HG03159 (cell line): ENCODE results near the gene RPL10.

Source experiments
- ATAC-seq: cut with Tn5 transposase; IDR thresholded peaks from one replicate; pipeline ENCODE4 v1.9.1; 2021; ENCODE audit warnings: mild to moderate bottlenecking, moderate library complexity; ENCODE audit not compliant: unreplicated experiment

RPL10 gene

DNA sequence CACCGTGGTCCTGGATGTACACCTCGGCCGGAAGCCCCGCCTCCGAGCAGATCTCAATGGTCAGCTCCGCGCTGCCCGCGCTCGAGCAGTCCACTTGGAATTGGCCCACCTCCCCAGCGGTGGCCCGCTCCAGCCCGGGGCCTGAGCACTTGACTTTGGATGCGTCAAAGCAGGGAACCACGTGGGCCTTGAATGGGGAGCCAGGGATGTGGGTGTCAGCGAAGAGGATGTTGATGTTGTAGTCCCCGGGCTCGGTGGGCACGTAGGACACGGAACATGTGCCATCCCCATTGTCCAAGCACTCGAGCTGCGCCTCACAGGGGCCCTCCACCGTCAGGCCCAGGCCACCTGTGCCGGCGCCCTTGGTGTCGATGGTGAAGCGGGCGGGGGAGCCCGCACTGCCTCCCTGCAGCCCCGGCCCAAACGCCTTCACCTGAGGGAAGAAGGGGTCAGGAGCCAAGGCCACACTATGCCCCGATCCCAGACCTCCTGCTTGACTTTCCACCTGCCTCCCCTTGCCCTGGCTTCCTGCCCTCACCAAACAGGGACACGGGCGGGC lies 37.9 kb upstream of the RPL10 start:
- ATAC-seq = no peak

DNA sequence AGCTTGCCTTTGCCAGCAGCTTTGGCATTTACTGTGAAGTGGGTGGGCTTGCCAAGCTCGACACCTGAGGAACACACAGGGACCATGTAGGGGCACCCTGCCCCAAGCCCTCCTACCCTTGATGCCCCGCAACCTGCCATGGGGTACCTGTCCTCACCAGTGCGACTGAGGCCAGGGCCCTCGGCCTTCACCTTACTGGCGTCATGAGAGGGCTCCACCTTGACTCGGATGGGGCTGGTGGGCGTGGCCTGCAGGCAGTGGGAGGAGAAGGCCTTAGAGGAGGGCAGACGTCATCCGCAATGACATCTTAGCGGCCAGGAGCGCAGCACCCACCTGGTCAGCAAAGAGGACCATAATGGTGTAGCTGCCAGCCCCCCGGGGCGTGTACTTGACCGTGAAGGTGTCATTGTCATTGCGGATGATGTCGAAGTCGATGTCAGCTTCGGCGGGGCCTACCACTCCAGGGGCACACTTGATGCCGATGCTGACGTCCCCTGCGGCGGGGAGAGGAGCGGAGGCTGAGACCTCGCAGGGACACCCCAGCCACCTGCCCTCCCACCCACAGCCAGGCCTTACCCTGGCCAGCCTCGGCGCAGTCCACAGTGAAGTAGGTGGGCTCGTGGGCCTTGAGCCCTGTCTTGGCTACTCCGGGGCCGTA lies 36.0 kb upstream of the RPL10 start:
- ATAC-seq = no peak

DNA sequence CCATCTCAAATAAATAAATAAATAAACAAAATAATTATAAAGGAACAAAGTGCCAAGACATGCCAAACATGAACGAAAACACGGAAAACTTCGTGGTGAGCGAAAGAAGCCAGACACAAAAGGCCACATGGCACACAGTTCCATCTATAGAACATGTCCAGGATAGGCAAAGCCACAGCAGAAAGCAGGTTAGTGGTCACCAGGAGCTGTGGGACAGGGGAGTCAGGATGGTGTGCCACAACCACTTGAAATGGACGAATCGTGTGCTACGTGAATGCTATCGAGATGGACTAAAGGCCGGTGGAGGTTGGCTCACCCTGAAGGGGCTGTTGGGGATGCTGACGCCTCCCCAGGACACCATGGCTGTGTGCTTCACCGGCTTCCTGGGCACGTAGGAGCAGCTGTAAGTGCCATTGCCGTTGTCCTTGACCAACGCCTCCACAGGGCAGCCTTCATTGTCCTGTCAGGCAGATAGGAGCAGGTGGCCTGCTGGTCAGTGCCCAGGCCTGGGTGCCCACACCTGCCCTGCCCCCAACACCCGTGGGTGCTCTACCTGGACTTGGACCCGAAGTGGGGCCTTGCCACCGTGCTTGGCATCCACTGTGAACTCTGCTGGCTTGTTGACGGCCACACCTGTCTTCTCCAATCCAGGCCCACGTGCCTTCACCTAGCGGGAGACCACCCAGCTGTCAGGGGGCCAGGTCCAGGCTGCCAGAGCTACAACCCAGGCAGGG lies 34.3 kb upstream of the RPL10 start:
- no peak for ATAC-seq

- no peak for ATAC-seq
Measured at GRCh38 chrX:154365052-154365600, 33.1 kb upstream of the RPL10 start.

DNA sequence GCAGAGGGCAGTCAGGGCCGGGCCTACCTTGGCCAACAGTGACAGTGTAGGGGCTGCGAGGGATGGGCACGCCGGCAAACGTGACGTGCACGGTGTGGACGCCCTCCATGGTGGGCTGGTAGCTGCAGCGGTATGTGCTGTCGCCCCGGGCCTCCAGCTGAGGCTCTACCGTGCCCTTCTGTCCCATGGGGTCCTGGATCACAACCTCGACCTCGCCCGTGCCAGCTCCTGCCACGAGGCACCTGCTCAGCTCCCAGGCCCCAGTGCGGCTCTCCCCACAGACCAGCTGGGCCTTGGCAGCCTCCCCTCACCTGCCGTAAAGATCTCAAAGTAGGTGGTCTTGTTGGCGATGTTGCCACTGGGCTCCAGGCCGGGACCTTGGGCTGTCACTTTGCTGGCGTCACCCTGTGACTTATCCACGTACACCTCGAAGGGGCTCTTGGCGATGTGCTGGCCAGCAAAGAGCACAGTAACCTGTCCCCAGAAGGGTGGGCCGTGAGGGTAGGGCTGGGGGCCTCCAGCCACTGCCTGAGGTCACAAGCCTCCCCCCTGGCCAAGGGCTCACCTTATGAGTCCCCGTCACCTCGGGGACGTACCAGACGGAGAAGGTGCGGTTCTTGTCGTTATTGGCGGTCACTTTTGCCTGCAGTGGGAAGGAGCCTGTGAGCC lies 32.0 kb upstream of the RPL10 start:
- ATAC-seq = no peak

- ATAC-seq = no peak
Measured at GRCh38 chrX:154366666-154367055, 31.5 kb upstream of the RPL10 start.

GRCh38 chrX:154367474-154368308 lies 30.5 kb upstream of the RPL10 start:
- no peak for ATAC-seq

- ATAC-seq = no peak
Measured at GRCh38 chrX:154368630-154369448, 29.3 kb upstream of the RPL10 start.

DNA sequence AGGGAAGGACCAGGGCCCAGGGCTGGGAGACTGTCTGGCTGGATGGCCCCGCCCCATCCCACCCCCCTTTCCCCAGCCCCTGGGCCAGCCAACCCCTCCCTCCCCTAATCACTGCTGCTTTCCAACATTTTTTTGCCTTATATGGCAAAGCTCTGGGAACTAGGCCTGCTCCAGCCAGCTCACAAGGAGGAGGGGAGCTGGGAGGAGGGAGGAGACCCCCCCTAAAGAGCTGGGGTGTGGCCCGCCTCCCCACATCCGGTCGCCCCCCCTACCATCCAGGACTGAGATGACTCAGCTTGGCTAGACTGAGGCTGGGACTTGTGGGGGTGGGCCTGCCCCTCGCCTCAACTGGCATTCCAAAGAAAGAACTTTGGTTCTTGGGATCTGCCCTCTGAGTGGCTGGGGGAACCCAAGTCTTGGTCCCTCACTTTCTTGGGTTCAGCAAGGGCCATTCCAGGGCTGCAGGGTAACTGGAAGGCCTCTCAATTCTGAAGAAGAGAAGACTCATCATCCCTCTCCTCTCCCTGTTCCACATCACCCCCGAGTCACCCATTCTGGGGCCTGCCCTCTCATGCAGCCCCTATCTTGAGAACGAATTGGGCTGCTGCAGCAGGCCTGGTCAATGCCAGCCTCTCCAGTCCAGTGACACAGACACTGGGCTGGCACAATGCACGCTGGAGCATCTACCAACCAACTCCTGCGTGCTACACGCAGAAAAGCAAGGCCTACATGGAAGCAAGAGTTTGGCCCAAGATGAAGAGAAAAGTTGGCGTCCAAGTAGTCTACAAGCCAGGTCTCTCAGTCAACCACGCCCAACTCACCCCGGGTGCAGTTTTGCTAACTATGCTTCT lies 28.5 kb upstream of the RPL10 start:
- ATAC-seq = no peak

DNA sequence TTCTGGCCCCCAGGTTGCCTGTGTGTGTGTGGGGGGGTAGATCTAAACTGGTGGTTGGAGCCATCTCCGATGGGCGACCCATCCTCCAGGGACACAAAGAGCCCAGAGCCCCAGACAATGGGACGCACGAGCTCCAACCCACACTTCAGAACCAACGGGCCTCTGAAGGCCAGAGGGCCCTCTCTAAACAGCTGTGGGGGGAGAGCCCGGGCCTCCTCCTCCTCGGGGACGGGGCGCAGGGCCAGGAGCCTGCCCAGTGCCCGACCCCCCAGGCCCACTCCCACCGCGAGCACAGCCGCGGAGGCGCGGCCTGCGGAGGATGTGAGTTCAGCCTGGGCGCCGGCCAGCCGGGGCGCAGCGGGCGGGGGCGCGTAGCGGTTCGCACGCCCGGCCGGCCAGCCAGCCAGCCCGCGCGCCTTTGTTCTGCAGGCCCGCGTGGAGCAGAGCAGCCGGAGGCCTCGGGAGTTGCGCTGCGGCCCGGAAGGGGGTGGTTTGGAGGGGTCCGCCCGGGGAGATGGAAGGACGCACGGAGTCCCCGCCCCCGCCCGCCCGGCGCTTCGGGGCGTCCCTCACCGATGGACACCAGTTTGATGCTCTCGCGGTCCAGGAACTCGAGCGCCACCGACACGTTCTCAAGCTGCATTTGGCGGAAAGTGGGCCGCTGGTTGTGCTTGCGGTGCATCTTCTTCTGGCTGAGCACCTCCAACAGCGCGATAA lies 27.7 kb upstream of the RPL10 start:
- ATAC-seq = no peak

DNA sequence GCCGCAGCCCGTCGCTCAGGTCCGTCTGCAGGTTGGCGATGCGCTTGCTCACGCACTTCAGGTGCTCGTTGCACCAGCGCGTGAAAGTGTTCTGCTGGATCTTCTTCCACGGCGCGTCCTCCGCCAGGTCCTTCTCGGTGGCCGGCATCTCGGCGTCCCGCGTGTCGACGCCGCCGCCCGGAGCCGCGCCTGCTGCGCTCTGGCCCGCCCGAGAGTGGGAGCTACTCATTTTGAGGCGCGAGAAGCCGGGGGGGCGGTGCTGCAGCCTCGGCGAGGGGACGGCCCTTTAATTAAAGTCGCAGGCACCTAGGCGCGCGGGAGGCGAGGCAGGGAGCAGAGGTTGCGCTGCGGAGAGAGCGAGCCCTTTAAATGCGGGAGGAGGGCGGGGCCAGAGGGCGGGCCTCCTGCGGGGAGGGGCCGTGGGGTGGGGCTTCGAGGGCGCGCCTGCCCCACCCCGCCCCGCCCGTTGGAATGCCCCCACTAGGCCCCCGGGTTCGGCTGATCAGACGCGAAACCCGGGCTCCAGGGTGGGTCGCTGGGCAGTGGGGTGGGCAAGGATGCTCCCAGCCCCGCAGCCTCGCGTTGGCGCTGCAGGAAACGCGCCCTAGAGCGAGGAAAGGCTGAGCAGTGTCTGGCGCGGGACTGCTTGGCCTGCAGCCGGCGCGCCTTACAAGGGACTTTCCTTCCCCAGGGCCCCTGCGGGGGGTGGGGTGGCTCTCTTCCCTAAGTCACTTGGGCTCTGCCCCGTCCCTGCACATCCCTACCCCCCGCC lies 27.0 kb upstream of the RPL10 start:
- ATAC-seq = peak; percentile 63

DNA sequence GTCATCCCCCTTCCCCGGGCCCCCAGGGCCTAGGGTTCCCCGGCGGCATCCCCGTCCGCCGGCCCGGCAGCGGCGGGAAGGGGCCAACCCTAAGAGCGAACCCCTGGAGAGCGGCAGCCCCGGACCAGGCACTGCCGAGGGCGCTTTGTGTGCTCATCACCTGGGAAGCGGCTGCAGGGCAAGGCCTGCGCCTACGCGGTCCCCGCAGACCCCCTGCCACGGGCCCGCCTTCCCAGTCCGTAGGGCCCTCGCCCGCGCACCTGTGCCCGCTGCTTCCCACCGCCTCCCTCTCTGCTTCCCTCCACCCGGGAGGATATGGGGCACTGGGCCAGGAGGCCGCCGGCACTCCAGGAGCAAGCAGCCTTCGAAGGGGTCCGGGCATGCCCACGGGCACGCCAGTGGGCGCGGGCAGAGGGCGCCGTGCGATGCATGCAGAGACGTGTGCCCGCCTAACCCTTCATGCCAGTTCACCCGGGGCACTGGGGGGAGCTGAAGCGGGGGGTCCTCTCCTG lies 26.3 kb upstream of the RPL10 start:
- ATAC-seq = no peak

- no peak for ATAC-seq
Measured at GRCh38 chrX:154372612-154373022, 25.6 kb upstream of the RPL10 start.

DNA sequence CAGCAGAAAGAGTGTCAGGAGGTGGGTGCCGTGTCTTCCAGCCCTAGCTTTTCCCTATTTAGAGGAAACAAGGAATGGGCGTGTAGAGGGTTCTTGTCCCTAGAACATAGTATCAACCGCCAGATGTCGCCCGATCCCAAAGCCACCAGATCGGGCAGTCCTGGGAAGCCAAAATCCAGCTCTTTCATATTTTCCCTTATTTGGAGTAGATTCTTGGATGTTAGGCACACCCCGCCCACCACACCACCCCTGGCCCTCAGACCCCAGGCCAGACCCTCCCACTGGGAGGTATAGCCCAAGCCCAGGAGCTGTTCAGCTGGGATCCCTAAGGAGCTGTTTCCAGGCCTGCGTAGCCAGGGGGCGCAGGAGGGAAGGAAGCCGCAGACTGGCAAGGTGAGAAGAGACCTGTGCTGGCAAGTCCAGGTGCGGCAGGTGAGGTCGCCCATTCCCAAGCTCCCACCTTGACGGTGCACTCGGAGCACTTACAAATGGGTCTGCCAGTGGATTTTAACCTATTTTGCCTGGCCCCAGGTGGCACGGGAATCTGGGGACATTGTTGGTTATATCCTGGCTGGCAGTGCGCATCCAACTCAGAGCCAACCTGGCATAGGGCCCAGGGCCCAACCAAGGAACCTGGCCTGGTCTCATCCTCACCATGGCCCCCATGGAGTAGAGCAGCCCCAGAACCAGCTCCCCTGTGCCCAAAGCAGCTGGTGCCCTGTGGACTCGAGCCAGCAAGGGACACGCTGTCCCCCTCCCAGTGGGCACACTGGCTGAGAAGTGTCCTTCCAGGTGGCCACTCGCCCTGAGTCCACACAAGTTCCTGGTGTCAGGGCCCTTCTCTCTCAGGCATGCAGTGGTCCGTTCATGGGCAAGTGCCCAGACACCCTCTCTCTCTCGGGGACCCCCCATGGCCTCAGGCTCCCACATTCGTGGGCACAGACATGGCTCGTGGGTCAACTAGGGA lies 24.6 kb upstream of the RPL10 start:
- no peak for ATAC-seq

DNA sequence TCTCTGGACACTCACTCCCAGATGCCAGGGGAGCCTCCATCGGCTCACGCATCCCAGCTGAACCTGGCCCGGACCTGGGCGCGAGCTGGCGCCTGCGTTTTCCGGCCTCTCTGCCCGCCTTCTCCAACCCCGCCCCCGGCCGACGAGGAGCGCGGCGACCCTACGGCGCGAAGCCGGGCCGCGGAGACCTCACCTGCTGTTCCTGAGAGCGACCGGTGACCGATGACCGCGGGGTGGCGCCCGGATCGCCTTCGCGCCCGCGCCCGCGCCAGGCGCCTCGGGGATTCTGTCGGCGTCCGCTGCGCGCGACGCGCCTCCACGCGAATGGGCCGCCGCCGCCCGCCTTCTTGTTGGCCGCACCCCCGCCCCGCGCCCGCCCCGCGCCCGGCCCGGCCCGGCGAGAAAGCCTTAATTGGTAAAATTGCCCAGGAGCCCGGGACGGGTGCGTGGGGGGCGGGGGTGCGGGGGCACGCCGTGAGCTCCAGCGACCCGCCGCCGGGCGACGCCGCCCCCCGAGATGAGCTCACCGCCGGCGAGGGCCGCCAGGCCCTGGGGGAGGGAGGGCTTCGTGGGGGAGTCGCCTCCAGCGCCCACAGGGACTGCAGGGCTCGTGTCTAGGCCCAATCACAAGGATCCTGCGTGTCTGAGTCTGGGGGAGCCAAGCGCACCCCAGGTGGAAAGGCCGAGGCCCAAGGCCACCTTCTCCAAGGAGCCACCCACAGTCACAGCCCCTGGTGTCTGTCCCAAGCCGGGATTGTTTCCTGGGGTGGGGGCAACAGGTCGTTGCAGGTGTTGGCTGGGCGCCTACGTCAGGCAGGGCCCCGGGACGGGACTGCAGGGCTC lies 23.6 kb upstream of the RPL10 start, which contains the start of gene FLNA:
Gene FLNA (minus strand): TSS at position 322 of the 843 bp plus-strand sequence. CDS start 3,389 bp downstream, outside the sequence.
- no peak for ATAC-seq
